ENCODE data around the gene GNB5.
A peak's percentile ranks its signal among the peaks of the same experiment; 100 is the strongest.
"Not testable (repeated sequence)": the region's sequence is repeated elsewhere in the genome, so short reads cannot be mapped to it uniquely, and the experiment has no call there.

The GNB5 gene

GRCh38 chr15:52206446-52206845 is 15.3 kb upstream of the GNB5 start:
- DNase-seq: no peak

GRCh38 chr15:52204657-52205056 is 13.5 kb upstream of the GNB5 start:
- DNase-seq: no peak

GRCh38 chr15:52200831-52201365 is 9.7 kb upstream of the GNB5 start:
- no peak for DNase-seq

- DNase-seq: no peak
These were observed 8.1 kb upstream of the GNB5 start for GRCh38 chr15:52199271-52199670.

GRCh38 chr15:52196891-52197290 is 5.7 kb upstream of the GNB5 start:
- DNase-seq: no peak

GRCh38 chr15:52193791-52194190 is 2.6 kb upstream of the GNB5 start:
- DNase-seq: no peak

- DNase-seq: no peak
These were observed 2.1 kb upstream of the GNB5 start for GRCh38 chr15:52193321-52193720.

- no peak for DNase-seq
These were observed 4.3 kb downstream of the GNB5 start for GRCh38 chr15:52186651-52187486.

GRCh38 chr15:52185151-52185561 is 6.0 kb downstream of the GNB5 start:
- DNase-seq: no peak

- no peak for DNase-seq
These were observed 6.5 kb downstream of the GNB5 start for GRCh38 chr15:52184721-52185120.

- DNase-seq: peak; percentile 35
These were observed 7.5 kb downstream of the GNB5 start for GRCh38 chr15:52183562-52184173.

- DNase-seq: no peak
These were observed 9.0 kb downstream of the GNB5 start for GRCh38 chr15:52181938-52182780.

- DNase-seq: no peak
These were observed 10.2 kb downstream of the GNB5 start for GRCh38 chr15:52180851-52181450.

- no peak for DNase-seq
These were observed 10.9 kb downstream of the GNB5 start for GRCh38 chr15:52180196-52180835.

- DNase-seq: peak; percentile 66
These were observed 11.7 kb downstream of the GNB5 start for GRCh38 chr15:52179278-52180195.

- no peak for DNase-seq
These were observed 12.4 kb downstream of the GNB5 start for GRCh38 chr15:52178765-52179164.

GRCh38 chr15:52172869-52173268 is 18.3 kb downstream of the GNB5 start:
- no peak for DNase-seq

GRCh38 chr15:52171807-52172206 is 19.4 kb downstream of the GNB5 start:
- no peak for DNase-seq

- peak; percentile 27 for DNase-seq
These were observed 19.8 kb downstream of the GNB5 start for GRCh38 chr15:52171386-52171785.

- not testable (repeated sequence) for DNase-seq
These were observed 21.0 kb downstream of the GNB5 start for GRCh38 chr15:52170199-52170598.

- not testable (repeated sequence) for DNase-seq
These were observed 25.6 kb downstream of the GNB5 start for GRCh38 chr15:52165494-52166131.
